ENCODE data around the gene CREB3L1.

The CREB3L1 gene

DNA sequence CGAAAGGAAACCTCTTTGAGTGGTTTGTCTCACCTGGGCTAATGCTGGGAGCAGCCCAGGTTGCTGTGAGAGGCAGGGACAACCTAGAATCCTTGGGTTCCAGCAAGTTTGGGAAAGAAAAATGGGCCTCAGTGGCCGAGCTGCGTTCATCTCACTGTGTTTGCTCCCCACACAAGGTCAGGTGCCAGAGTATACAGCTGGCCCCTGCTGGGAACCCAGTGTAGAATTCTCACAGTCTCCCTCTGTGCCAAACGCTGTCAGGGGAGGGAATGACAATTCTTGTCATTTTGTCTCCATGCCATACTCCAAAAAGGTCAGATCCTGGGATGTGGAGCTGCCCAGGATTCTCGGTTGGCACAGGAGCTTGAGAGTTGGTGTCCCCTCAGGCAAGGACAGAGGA lies 74.1 kb downstream of the CREB3L1 start:
- TF ChIP-seq, protein P1, sequence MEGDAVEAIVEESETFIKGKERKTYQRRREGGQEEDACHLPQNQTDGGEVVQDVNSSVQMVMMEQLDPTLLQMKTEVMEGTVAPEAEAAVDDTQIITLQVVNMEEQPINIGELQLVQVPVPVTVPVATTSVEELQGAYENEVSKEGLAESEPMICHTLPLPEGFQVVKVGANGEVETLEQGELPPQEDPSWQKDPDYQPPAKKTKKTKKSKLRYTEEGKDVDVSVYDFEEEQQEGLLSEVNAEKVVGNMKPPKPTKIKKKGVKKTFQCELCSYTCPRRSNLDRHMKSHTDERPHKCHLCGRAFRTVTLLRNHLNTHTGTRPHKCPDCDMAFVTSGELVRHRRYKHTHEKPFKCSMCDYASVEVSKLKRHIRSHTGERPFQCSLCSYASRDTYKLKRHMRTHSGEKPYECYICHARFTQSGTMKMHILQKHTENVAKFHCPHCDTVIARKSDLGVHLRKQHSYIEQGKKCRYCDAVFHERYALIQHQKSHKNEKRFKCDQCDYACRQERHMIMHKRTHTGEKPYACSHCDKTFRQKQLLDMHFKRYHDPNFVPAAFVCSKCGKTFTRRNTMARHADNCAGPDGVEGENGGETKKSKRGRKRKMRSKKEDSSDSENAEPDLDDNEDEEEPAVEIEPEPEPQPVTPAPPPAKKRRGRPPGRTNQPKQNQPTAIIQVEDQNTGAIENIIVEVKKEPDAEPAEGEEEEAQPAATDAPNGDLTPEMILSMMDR (IDR thresholded peaks at IDR 0.05; ENCODE audit: low read depth, low read length, missing control alignments): no peak
- H3K4me3 ChIP-seq (ENCODE audit: low read depth, low read length): no peak overlapping the region
- no peak for DNase-seq (ENCODE audit: low read depth)

GRCh38 chr11:46352063-46352841 lies 74.8 kb downstream of the CREB3L1 start:
- no peak for DNase-seq (ENCODE audit: low read depth)
- TF ChIP-seq, protein P1 (IDR thresholded peaks at IDR 0.05; ENCODE audit: low read depth, low read length, missing control alignments): peak; percentile 97
- no peak overlapping the region for H3K4me3 ChIP-seq (ENCODE audit: low read depth, low read length)

- no peak for DNase-seq (ENCODE audit: low read depth)
Measured at GRCh38 chr11:46353698-46354097, 76.2 kb downstream of the CREB3L1 start.

DNA sequence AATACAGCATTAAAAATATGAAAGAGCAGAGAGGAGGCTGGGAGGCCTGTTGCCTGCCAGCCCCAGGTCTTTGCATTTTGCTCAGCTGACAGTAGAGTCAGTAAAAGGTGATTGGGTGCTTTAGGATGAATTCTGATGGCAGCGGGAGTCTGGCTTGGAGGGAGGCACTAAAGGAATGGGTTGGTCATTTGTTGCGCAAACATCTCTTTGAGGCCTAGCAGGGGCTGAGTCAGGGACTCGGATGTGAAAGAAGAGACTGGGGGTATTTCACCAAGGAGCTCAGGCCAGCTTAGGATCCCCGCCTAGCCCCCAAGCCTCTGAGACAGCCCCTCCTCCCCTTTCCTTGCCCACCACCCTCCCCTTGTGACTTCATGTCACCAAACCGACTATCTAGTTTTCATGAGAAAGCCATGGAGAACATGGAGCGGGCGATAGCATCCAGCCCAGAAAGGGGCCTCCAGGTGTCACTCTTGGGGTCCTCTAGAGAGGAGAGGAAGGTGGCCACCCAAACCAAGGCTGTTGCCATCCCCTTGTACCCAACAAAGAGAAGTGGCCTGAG lies 79.5 kb downstream of the CREB3L1 start:
- no peak overlapping the region for H3K4me3 ChIP-seq (ENCODE audit: low read depth, low read length)
- TF ChIP-seq, protein P1 (IDR thresholded peaks at IDR 0.05; ENCODE audit: low read depth, low read length, missing control alignments): no peak
- no peak for DNase-seq (ENCODE audit: low read depth)

More at GRCh38 chr11:46353698-46354097, 76.2 kb downstream of the CREB3L1 start:
- no peak overlapping the region for H3K4me3 ChIP-seq (ENCODE audit: low read depth, low read length)
- TF ChIP-seq, protein P1 (IDR thresholded peaks at IDR 0.05; ENCODE audit: low read depth, low read length, missing control alignments): no peak

GRCh38 chr11:46357483-46357936 lies 80.0 kb downstream of the CREB3L1 start:
- no peak overlapping the region for H3K4me3 ChIP-seq (ENCODE audit: low read depth, low read length)
- TF ChIP-seq, protein P1 (IDR thresholded peaks at IDR 0.05; ENCODE audit: low read depth, low read length, missing control alignments): no peak
- DNase-seq (ENCODE audit: low read depth): no peak

DNA sequence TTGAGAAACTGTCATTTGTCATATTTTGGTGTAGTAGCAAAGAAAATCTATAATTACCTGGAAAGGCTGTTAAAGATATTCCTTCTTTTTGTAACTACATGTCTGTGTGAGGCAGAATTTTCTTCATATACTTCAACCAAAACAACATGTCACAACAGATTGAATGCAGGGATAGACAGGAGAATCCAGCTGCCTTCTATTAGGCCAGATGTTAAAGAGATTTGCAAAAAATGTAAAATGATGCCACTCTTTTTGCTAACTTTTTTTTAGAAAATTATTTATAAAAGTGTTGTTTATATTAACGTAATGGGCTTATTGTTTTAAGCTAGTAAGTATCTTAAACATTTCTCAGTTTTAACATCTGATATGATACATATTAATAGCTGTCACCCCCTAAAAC lies 82.5 kb downstream of the CREB3L1 start:
- TF ChIP-seq, protein P1 (IDR thresholded peaks at IDR 0.05; ENCODE audit: low read depth, low read length, missing control alignments): no peak
- no peak overlapping the region for H3K4me3 ChIP-seq (ENCODE audit: low read depth, low read length)
- no peak for DNase-seq (ENCODE audit: low read depth)
